Measurements from ENCODE around the gene ACTA1. TPM values are rescaled to one million over a fixed set of nuclear protein-coding genes. Genes with fewer than 3 reads are reported as not detected.

ACTA1 gene
- total and polyA plus RNA-seq, 9 of the 15 experiments (the other 6 are each of a cell fraction or from before 2014, with no cell fraction given): 0.07 to 0.36 TPM; not detected in 7

- ATAC-seq (peak; percentile 31; the same call in 1 of the 3 replicates), FAIRE-seq (no peak), DNase-seq (ENCODE audit: extremely low read depth in 1 of 4, low spot score in 3 of 4) (no peak)
- Histone ChIP-seq H3K27ac (ENCODE audit: extremely low read depth, low read depth, low read length) (no peak overlapping the region), H3K9me1 (ENCODE audit: control insufficient read depth, insufficient read depth, low read length) (no peaks in the 10 kb centered on the region), H2AFZ (ENCODE audit: low read depth, low read length) (no peak overlapping the region), H3K9ac (ENCODE audit: insufficient read depth in 1 of 2, low read depth in 2 of 2, low read length in 2 of 2) (no peak overlapping the region; a peak in 1 of 4 replicates), H4K20me1 (replicated peaks; ENCODE audit: control insufficient read depth, insufficient read depth, low read length) (no peaks in the 10 kb centered on the region), H3K79me2 (ENCODE audit: control insufficient read depth, insufficient read depth, low read length) (no peaks in the 10 kb centered on the region), H3K27me3 (ENCODE audit: control insufficient read depth in 2 of 2, insufficient read depth in 2 of 2, low read length in 2 of 2) (no peaks in the 10 kb centered on the region), H3K36me3 (ENCODE audit: control insufficient read depth, insufficient read depth, low read length) (peaks cover 77% of the 10 kb centered on the region), H3K9me3 (replicated peaks; ENCODE audit: control insufficient read depth, insufficient read depth, low read depth, low read length) (no peaks in the 10 kb centered on the region), H3K4me1 (replicated peaks in 1 of 2; ENCODE audit: control insufficient read depth in 2 of 2, insufficient read depth in 2 of 2, low read length in 2 of 2) (no peaks in the 10 kb centered on the region), H3K4me2 (ENCODE audit: insufficient read depth, low read length) (no peak overlapping the region), H3K4me3 (no peak overlapping the region)
- TF ChIP-seq ZNF316 (IDR thresholded peaks at IDR 0.05) (peak; percentile 68; the same call in 1 of the 2 replicates), C11orf30 (IDR thresholded peaks at IDR 0.05; ENCODE audit: low read depth) (peak; percentile 69; the same call in 1 of the 2 replicates), NCOA1 (IDR thresholded peaks at IDR 0.05; ENCODE audit: low read depth) (no peak), ZNF583 (CRISPR knock-in tag; IDR thresholded peaks at IDR 0.05) (no peak), MAFG (tag; conservative IDR thresholded peaks at IDR 0.05) (peak; percentile 50), MAFK (IDR thresholded peaks at IDR 0.05; ENCODE audit: low read length) (peak; percentile 30; the same call in 1 of the 2 replicates), ELF1 (tag; IDR thresholded peaks at IDR 0.05) (no peak), MAFF (IDR thresholded peaks at IDR 0.05; ENCODE audit: low read length) (peak; percentile 32; the same call in 1 of the 2 replicates)
- TF ChIP-seq, protein P1, sequence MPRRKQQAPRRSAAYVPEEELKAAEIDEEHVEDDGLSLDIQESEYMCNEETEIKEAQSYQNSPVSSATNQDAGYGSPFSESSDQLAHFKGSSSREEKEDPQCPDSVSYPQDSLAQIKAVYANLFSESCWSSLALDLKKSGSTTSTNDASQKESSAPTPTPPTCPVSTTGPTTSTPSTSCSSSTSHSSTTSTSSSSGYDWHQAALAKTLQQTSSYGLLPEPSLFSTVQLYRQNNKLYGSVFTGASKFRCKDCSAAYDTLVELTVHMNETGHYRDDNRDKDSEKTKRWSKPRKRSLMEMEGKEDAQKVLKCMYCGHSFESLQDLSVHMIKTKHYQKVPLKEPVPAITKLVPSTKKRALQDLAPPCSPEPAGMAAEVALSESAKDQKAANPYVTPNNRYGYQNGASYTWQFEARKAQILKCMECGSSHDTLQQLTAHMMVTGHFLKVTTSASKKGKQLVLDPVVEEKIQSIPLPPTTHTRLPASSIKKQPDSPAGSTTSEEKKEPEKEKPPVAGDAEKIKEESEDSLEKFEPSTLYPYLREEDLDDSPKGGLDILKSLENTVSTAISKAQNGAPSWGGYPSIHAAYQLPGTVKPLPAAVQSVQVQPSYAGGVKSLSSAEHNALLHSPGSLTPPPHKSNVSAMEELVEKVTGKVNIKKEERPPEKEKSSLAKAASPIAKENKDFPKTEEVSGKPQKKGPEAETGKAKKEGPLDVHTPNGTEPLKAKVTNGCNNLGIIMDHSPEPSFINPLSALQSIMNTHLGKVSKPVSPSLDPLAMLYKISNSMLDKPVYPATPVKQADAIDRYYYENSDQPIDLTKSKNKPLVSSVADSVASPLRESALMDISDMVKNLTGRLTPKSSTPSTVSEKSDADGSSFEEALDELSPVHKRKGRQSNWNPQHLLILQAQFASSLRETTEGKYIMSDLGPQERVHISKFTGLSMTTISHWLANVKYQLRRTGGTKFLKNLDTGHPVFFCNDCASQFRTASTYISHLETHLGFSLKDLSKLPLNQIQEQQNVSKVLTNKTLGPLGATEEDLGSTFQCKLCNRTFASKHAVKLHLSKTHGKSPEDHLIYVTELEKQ (CRISPR knock-in tag; IDR thresholded peaks at IDR 0.05): no peak
- TF ChIP-seq, protein P2, sequence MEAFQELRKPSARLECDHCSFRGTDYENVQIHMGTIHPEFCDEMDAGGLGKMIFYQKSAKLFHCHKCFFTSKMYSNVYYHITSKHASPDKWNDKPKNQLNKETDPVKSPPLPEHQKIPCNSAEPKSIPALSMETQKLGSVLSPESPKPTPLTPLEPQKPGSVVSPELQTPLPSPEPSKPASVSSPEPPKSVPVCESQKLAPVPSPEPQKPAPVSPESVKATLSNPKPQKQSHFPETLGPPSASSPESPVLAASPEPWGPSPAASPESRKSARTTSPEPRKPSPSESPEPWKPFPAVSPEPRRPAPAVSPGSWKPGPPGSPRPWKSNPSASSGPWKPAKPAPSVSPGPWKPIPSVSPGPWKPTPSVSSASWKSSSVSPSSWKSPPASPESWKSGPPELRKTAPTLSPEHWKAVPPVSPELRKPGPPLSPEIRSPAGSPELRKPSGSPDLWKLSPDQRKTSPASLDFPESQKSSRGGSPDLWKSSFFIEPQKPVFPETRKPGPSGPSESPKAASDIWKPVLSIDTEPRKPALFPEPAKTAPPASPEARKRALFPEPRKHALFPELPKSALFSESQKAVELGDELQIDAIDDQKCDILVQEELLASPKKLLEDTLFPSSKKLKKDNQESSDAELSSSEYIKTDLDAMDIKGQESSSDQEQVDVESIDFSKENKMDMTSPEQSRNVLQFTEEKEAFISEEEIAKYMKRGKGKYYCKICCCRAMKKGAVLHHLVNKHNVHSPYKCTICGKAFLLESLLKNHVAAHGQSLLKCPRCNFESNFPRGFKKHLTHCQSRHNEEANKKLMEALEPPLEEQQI (IDR thresholded peaks at IDR 0.05): no peak
- intact Hi-C loops (cut with micrococcal nuclease): no loop called here
- in situ Hi-C loops (cut with MboI): no loop called here
- BruUV-seq (replicated peaks): no TSS peak
- CTCF ChIA-PET (ENCODE audit: low intra/inter-chr PET ratio): interaction anchor here (0.8 to 2.3 kb wide), 2 partner anchors 194 to 196 kb away, joined by 3 to 20 read pairs; no protein-coding TSS in a partner anchor
- POLR2A ChIA-PET: no interaction called here
- WGBS (ENCODE audit: insufficient coverage, low coverage, missing lambda C conversion rate): 98% methylated on average over 4 of the region's 4 CpGs
Measured at GRCh38 chr1:229454056-229454455, 20.2 kb upstream of the ACTA1 start.

Data from K562 (cell line).